ENCODE measurements around the gene LRRC1.

LRRC1 gene

DNA sequence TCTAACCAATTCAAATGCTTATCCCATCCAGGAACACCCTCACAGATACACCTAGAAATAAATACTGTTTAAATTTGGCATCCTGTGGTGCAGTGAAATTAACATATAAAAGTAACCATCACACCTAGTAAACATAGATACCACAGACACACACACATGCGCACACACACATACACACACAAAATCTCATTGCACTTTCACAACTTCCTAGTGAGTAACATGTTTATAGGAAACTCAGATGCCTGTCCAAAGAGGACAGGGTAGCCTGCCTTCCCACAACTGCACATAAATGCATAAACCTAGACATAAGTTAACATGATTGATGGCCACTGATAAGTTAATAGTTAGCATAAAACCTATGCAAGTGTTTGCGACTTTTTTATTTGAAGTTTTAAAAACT is 56.8 kb downstream of the LRRC1 start:
- DNase-seq = no peak

- DNase-seq = no peak
Observed at GRCh38 chr6:53852805-53853204, 58.0 kb downstream of the LRRC1 start.

GRCh38 chr6:53854843-53855567 is 60.2 kb downstream of the LRRC1 start:
- DNase-seq = no peak

DNA sequence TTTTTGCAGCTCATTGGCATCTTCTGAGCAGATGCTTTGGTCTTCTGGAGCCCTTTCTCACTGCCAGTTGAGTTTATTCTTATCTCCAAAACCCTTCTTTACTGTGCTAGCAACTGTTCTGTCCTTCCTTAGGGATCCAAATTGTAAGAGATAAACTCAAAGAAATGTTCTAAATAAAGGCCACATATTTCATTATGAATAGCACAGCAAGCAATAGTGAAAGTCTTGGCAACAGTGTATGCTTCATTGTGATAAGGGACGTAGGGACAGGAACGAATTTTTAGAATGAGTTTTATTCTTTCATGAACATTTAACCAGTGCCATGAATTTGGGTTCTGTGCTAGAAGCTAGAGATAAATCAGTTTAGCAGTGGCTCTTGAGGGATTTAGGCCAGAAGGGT is 61.1 kb downstream of the LRRC1 start:
- no peak for DNase-seq

DNA sequence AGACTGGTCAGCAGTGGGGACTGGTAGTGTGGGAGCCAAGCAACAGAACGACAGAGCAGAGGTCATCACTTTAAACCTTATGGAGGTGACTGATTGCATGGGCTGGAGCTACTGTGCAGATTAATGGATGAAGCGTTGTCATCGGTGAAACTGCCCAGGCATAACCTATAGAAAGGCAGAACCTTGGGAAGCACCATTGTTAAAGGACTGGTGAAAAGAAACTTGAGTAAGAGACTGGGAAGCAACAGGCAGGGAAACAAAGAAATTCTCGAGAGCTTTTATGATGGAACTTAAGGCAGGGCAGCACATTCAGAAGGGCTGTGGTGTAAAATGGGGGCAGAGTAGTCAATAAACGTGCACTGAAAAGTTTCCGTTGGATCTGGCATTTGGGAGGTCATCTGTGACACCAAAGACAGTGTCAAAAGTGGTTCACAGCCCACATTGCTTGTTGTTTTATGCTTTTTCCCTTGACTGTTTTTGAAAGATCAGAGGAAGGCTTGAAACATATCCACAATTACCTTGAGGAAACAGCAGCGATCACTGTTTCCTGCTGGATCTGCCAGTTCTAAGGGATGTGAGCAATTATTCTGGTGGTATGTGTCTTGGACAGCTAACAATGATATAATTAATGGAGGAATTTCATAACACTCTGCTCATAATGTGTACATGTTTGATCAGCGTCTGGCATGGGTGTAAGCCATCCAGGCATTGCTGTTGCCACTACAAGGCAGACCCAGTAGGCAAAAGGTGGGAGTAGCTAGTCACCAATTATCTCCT is 62.7 kb downstream of the LRRC1 start:
- DNase-seq = no peak

GRCh38 chr6:53858196-53858595 is 63.4 kb downstream of the LRRC1 start:
- no peak for DNase-seq

GRCh38 chr6:53858913-53859312 is 64.1 kb downstream of the LRRC1 start:
- no peak for DNase-seq

DNA sequence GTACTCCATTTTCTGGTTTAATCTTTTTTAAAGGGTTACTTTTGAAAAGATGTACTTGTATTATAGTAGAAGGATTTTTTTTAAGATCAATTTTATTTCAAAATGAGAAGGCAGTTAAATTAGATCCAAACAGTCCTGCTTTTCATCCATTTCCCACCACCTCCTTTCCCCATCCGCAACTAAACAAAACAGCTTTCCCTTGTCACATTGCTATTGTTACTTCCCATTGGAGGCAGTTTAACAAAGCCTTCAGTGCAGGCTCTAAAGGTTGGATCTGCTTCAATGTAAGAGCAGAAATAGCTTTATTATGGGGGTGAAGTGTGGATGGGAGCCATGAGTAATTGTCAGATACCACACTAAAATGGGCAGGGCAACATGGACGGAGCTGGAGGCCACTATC is 65.7 kb downstream of the LRRC1 start:
- no peak for DNase-seq

DNA sequence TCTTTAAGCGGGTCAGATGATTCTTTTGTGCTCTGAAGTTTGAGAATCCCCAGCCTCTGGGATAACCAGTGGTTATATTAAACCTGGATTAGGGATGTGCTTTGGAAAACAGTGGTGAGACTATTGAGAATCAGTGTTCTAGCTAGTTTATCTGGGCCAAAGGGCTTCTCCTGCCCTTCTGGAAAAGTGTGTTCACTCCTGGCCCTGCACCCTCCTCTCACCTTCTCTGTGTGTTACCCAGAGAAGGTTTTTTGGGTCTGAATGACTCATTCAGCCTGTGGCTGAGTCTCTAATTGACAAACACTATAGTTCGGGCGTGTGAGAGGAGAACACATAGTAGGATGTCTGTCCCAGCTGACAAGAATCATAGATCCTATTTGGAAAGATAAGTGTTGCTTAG is 66.7 kb downstream of the LRRC1 start:
- no peak for DNase-seq

DNA sequence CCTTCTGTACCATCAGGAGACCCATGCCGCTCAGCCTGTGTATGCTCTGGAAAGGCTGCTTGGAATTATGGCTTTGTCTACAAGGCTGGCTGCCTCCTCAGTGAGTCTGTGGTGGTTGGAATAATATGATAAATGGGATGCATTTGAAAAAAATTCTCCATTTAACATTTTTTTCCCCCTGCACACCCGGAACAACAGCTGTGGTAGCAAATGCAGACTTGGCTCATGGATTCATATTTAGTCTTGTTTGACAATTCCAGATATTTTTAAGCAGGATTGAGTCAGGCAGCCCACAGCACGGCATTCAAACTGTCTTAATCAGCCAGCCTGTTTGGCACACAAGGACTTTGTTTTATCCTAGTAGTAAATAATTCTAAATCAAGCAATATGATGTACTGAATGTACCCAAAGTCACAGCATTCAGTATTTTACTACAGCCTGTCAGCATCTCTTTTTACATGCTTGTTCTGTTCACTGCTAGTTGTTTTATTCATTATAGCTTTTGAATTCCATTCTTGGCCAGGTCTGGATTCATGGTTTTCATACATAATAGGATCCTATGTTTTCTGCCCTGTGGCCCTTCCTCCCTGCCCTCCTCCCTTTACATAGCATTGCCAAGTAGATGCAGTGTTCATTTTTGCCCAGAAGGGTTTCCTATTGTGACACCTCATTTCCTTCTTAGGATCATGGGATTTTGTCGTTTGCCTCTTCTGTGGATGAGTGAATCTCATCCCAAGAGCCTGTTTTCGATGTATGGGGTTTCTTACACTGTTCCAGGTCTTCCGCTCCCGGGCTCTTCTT is 68.1 kb downstream of the LRRC1 start:
- DNase-seq = no peak

DNA sequence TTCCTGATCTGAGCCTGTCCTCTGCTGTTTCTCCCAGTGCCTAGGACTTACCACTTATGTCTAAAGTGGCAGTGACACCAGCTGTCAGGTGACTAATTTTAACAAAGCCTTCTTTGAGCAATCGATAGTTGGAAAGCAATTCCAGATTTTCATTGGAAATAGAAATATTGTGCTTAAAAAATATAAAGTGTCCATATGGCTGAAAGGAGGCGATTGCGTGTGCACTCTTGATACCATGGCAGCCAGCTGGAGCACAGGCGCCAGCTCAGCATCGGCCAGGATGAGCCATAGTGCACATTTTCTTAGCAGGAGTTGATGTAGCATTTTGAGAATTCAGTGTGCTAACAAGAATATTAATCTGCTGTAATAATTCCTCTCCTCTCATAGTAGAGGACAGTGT is 70.0 kb downstream of the LRRC1 start:
- no peak for DNase-seq

GRCh38 chr6:53866226-53866625 is 71.4 kb downstream of the LRRC1 start:
- DNase-seq = no peak

- DNase-seq = no peak
Observed at GRCh38 chr6:53868626-53869025, 73.8 kb downstream of the LRRC1 start.

DNA sequence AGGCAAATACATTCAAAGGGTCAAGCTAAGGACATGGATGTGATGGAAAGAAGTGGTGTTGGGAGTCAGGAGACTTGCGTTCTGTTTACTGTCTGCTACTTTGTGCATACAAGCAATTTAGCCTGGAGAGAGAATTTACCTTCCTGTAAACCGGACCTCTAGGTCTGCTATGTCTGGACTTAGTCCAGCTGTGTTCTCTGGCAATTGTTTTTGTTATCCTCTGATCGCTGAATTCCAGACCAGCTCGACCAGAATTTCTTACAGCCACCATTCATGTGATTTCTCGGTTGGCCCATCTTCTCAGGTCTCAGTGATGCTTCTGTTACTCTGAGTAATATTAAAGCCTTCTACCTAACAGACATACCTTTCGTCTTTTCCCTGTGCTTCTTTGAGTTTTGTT is 75.2 kb downstream of the LRRC1 start:
- no peak for DNase-seq

GRCh38 chr6:53873922-53874321 is 79.1 kb downstream of the LRRC1 start:
- DNase-seq = no peak

GRCh38 chr6:53874964-53875363 is 80.2 kb downstream of the LRRC1 start:
- no peak for DNase-seq

DNA sequence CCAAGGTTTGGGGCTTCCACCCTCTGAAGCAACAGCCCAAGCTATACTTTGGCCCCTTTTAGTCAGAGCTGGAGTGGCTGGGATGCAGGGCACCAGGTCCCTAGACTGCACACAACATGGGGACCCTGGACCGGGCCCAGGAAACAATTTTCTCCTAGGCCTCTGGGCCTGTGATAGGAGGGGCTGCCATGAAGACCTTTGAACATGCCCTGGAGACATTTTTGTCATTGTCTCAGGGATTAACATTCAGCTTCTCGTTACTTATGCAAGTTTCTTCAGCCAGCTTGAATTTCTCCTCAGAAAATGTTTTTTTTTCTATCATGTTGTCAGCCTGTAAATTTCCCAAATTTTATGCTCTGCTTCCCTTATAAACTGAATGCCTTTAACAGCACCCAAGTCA is 82.3 kb downstream of the LRRC1 start:
- no peak for DNase-seq

DNA sequence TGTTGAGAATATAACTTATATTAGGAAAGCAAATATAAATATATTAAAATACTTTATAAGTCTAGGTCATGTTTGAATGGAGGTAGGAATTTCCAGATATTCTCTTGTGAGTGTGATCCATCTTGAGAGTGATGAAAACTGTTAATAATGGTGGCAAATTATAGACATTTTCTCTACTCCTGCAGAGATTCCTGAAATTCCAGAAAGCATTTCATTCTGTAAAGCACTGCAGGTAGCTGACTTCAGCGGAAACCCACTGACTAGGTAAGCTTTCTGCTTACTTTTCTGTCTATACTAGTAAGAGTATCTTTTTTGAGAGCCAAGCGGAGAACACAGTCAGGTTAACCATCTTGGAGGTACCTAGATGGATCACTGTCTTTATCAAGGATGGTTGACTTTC is 84.0 kb downstream of the LRRC1 start:
- no peak for DNase-seq

GRCh38 chr6:53879608-53880007 is 84.8 kb downstream of the LRRC1 start:
- no peak for DNase-seq

DNA sequence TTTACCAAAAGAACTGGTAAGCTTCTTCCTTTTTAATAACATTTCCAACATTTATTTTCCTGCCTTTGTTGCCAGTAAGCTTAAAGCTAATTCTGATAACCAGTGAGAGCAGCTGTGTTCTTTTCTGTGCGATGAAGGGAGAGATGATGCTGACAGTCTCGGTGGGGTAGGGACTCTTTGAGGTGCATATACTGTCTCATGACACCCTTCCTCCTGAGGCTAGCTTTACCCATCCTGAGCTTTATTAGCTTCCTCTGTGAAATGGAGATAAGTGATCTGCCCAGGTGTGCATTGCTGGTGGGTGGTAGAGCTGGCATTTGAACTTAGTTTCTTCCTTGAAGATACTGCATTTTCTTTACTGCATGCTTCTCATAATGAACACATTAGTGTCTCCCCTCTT is 92.5 kb downstream of the LRRC1 start:
- DNase-seq = no peak

DNA sequence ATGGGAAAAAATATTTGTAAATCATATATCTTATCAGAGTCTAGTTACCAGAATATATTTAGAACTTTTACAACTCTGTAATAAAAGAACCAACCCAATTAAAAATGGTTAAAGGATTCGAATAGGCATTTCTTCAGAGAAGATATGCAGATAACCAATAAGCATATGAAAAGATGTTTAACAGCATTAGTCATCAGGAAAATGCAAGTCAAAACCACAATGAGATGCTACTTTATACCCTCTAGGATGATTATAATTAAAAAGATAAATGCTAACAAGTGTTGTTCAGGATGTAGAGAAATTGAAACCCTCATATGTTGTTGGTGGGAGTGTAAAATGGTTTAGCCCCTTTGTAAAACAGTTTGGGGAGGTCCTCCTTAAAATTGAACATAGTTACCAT is 94.1 kb downstream of the LRRC1 start:
- no peak for DNase-seq

GRCh38 chr6:53889365-53889764 is 94.6 kb downstream of the LRRC1 start:
- DNase-seq = no peak

GRCh38 chr6:53892707-53893106 is 97.9 kb downstream of the LRRC1 start:
- DNase-seq = no peak

DNA sequence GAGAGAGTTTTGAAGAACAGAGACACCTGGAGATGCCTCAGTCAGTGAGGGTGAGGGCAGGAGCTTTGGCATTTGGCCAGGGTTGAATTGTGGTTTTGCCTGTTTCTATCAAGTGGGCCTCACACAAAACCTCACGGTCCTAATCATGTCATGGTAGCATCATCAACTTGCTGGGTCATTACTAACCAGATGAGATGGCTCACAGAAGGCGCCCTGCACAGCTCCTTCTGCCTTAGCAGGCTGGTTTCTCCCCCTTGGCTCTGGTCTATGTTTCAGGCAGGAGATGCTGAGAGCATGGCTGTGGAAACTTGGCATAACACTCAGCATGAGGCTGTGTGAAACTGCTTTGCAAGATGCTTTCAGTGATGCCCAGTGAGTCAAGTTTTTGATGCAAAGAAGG is 99.3 kb downstream of the LRRC1 start:
- no peak for DNase-seq

Data from activated CD8-positive, alpha-beta memory T cell treated with anti-CD3 and anti-CD28 coated beads, Interleukin-2, amount 50 U/mL, for 4 hours (primary cell).